NCI-H526 (cell line): Measurements from ENCODE around the gene TRIP12.
"Not testable (repeated sequence)": the region's sequence is repeated elsewhere in the genome, so short reads cannot be mapped to it uniquely, and the experiment has no call there.

ENCODE experiments used
- DNase-seq, 2 experiments: peaks; one replicate each; lab custom pipeline; 2025; lab: John Stamatoyannopoulos, UW

TRIP12 gene

GRCh38 chr2:229921892-229922448 is at the start of gene TRIP12:
Gene TRIP12, minus strand, starts transcription at chr2:229922009. Its CDS starts 41,930 bp downstream, at chr2:229880079.
- DNase-seq = peak; percentile 90 to 96

- DNase-seq = no peak
Measured at GRCh38 chr2:229971298-229971790, 49.5 kb upstream of the TRIP12 start.

- no peak for DNase-seq
Measured at GRCh38 chr2:229970406-229970805, 48.6 kb upstream of the TRIP12 start.

GRCh38 chr2:229969921-229970320 is 48.1 kb upstream of the TRIP12 start:
- DNase-seq = no peak

- DNase-seq = not testable (repeated sequence)
Measured at GRCh38 chr2:229963596-229963995, 41.8 kb upstream of the TRIP12 start.

GRCh38 chr2:229956491-229956890 is 34.7 kb upstream of the TRIP12 start:
- DNase-seq = no peak

- peak in 1 of 2 experiments; percentile 28 for DNase-seq
Measured at GRCh38 chr2:229955663-229956062, 33.9 kb upstream of the TRIP12 start.

- no peak for DNase-seq
Measured at GRCh38 chr2:229952256-229952835, 30.5 kb upstream of the TRIP12 start.

- no peak for DNase-seq
Measured at GRCh38 chr2:229947544-229947943, 25.7 kb upstream of the TRIP12 start.

- DNase-seq = no peak
Measured at GRCh38 chr2:229945975-229946374, 24.2 kb upstream of the TRIP12 start.

- DNase-seq = no peak
Measured at GRCh38 chr2:229943770-229944449, 22.1 kb upstream of the TRIP12 start.

GRCh38 chr2:229943171-229943570 is 21.4 kb upstream of the TRIP12 start:
- no peak for DNase-seq

- no peak for DNase-seq
Measured at GRCh38 chr2:229942671-229943070, 20.9 kb upstream of the TRIP12 start.

GRCh38 chr2:229937537-229937936 is 15.7 kb upstream of the TRIP12 start:
- DNase-seq = no peak

GRCh38 chr2:229931241-229931640 is 9.4 kb upstream of the TRIP12 start:
- no peak for DNase-seq

- peak in 1 of 2 experiments; percentile 8 for DNase-seq
Measured at GRCh38 chr2:229930656-229931055, 8.8 kb upstream of the TRIP12 start.

- no peak for DNase-seq
Measured at GRCh38 chr2:229927817-229928321, 6.1 kb upstream of the TRIP12 start.

GRCh38 chr2:229925201-229925600 is 3.4 kb upstream of the TRIP12 start:
- DNase-seq = no peak

GRCh38 chr2:229924541-229924940 is 2.7 kb upstream of the TRIP12 start:
- DNase-seq = not testable (repeated sequence)

- DNase-seq = peak; percentile 87 to 95
Measured at GRCh38 chr2:229922449-229923386, 909 bp upstream of the TRIP12 start, which contains the start of gene FBXO36. Gene FBXO36, plus strand, starts transcription at chr2:229922503. Its CDS starts 11 bp downstream, at chr2:229922514.

GRCh38 chr2:229921101-229921891 is 513 bp downstream of the TRIP12 start:
- DNase-seq = peak; percentile 16 to 67
